ENCODE results near the gene RABGGTA.

The RABGGTA gene

DNA sequence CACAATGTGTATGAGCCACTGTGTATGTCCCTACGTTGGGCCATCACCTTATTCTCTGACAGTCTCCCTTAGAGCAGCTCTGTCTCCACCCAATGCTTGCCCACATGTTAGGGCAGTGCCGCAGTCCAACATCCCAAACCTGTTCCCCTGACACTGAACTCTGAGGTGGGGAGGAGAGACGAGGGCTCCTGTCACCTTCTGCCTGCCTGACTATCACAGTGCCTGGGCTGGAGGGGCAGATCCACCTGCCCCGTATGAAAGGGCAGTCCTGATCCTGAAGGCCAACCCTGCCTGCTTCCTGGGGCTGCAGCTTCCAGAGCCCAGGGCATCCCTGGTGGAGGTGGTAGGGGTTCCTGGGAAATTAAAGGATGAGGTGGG is 10.6 kb downstream of the RABGGTA start:
- H3K4me3 ChIP-seq (replicated peaks; ENCODE audit: low read depth, low read length): no peak overlapping the region
- no peak for DNase-seq (ENCODE audit: extremely low read depth, low read depth)
- TF ChIP-seq, protein P1, sequence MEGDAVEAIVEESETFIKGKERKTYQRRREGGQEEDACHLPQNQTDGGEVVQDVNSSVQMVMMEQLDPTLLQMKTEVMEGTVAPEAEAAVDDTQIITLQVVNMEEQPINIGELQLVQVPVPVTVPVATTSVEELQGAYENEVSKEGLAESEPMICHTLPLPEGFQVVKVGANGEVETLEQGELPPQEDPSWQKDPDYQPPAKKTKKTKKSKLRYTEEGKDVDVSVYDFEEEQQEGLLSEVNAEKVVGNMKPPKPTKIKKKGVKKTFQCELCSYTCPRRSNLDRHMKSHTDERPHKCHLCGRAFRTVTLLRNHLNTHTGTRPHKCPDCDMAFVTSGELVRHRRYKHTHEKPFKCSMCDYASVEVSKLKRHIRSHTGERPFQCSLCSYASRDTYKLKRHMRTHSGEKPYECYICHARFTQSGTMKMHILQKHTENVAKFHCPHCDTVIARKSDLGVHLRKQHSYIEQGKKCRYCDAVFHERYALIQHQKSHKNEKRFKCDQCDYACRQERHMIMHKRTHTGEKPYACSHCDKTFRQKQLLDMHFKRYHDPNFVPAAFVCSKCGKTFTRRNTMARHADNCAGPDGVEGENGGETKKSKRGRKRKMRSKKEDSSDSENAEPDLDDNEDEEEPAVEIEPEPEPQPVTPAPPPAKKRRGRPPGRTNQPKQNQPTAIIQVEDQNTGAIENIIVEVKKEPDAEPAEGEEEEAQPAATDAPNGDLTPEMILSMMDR (IDR thresholded peaks at IDR 0.05; ENCODE audit: low read depth, low read length, missing control alignments): no peak

- H3K4me3 ChIP-seq (replicated peaks; ENCODE audit: low read depth, low read length): no peak overlapping the region
- TF ChIP-seq, protein P1 (IDR thresholded peaks at IDR 0.05; ENCODE audit: low read depth, low read length, missing control alignments): no peak
- no peak for DNase-seq (ENCODE audit: extremely low read depth, low read depth)
These were observed 11.2 kb downstream of the RABGGTA start for GRCh38 chr14:24260026-24260779.

GRCh38 chr14:24259282-24260025 is 11.9 kb downstream of the RABGGTA start:
- H3K4me3 ChIP-seq (replicated peaks; ENCODE audit: low read depth, low read length): no peak overlapping the region
- TF ChIP-seq, protein P1 (IDR thresholded peaks at IDR 0.05; ENCODE audit: low read depth, low read length, missing control alignments): no peak
- DNase-seq (ENCODE audit: extremely low read depth, low read depth): no peak

- no peak overlapping the region for H3K4me3 ChIP-seq (replicated peaks; ENCODE audit: low read depth, low read length)
- DNase-seq (ENCODE audit: extremely low read depth, low read depth): no peak
- TF ChIP-seq, protein P1 (IDR thresholded peaks at IDR 0.05; ENCODE audit: low read depth, low read length, missing control alignments): no peak
These were observed 12.7 kb downstream of the RABGGTA start for GRCh38 chr14:24258548-24259265.

- TF ChIP-seq, protein P1 (IDR thresholded peaks at IDR 0.05; ENCODE audit: low read depth, low read length, missing control alignments): no peak
- no peak overlapping the region for H3K4me3 ChIP-seq (replicated peaks; ENCODE audit: low read depth, low read length)
- no peak for DNase-seq (ENCODE audit: extremely low read depth, low read depth)
These were observed 13.3 kb downstream of the RABGGTA start for GRCh38 chr14:24258119-24258518.

DNA sequence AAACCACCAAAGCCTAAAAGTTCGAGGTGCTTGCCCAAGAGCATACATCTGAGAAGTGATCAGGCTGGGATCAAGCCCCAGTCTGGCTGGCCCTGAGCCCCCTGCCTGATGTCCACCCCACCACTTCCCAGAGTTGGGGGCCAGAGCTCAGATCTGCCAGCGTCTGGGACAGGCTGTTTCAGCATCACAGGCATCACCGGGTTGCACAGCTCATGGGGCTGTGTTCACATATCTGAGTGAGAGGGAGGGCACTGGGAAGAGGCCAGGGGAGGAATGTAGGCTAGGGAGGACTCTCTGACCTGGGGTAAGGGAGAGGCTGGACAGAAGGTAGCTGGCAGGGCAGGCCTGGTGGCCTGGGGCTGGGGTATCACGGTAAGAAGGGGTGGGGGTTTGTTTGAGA is 14.4 kb downstream of the RABGGTA start:
- DNase-seq (ENCODE audit: extremely low read depth, low read depth): no peak
- TF ChIP-seq, protein P1 (IDR thresholded peaks at IDR 0.05; ENCODE audit: low read depth, low read length, missing control alignments): no peak
- no peak overlapping the region for H3K4me3 ChIP-seq (replicated peaks; ENCODE audit: low read depth, low read length)
